ENCODE data around the gene TSPYL2. TPM values are rescaled to one million over a fixed set of nuclear protein-coding genes. Genes with fewer than 3 reads are reported as not detected.

Gene TSPYL2
- total RNA-seq, 1 experiment from 2014 or later = 39.3 TPM

DNA sequence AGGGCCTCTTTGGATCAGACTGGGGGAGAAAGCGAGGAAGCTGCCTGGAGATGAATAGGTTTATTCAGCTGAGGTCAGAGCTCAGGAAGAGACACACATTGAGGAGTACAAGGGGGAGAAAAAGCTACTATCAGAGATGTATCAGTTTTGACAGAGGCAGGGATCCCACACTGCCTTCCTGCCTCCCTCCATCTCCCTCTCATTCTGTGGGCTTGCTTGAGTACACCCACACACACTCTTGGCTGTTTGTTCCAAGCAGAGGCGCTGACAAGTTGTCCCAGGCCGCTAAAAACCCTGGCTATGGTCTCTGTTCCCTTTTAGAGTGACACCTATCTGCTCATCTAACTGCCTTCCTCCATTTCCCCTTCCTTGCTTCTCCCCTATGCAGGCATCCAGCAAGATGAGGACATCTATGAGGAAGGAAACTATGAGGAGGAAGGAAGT, 5.2 kb downstream of the TSPYL2 start:
- POLR2A ChIA-PET = interaction anchor here (5.4 kb wide), 1 partner anchor 15 kb away, joined by 56 read pairs; no protein-coding TSS in a partner anchor
- CTCF ChIA-PET = interaction anchor here (1.5 kb wide), 1 partner anchor 15 kb away, joined by 17 read pairs; no protein-coding TSS in a partner anchor
- Mint-ChIP-seq H3K4me3 (ENCODE audit: unreplicated experiment) (peak overlapping the region; percentile 96), H3K36me3 (ENCODE audit: insufficient read depth, unreplicated experiment) (peaks cover 44% of the 10 kb centered on the region), H3K9me3 (ENCODE audit: unreplicated experiment) (no peaks in the 10 kb centered on the region), H3K27ac (ENCODE audit: low read depth, unreplicated experiment) (peak overlapping the region; percentile 92), H3K27me3 (ENCODE audit: insufficient read depth, unreplicated experiment) (peaks cover 82% of the 10 kb centered on the region), H3K4me1 (ENCODE audit: insufficient read depth, unreplicated experiment) (peaks cover 45% of the 10 kb centered on the region)
- intact Hi-C loops (cut with micrococcal nuclease) = no loop called here
- TF ChIP-seq, protein P1, sequence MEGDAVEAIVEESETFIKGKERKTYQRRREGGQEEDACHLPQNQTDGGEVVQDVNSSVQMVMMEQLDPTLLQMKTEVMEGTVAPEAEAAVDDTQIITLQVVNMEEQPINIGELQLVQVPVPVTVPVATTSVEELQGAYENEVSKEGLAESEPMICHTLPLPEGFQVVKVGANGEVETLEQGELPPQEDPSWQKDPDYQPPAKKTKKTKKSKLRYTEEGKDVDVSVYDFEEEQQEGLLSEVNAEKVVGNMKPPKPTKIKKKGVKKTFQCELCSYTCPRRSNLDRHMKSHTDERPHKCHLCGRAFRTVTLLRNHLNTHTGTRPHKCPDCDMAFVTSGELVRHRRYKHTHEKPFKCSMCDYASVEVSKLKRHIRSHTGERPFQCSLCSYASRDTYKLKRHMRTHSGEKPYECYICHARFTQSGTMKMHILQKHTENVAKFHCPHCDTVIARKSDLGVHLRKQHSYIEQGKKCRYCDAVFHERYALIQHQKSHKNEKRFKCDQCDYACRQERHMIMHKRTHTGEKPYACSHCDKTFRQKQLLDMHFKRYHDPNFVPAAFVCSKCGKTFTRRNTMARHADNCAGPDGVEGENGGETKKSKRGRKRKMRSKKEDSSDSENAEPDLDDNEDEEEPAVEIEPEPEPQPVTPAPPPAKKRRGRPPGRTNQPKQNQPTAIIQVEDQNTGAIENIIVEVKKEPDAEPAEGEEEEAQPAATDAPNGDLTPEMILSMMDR (IDR thresholded peaks at IDR 0.05; ENCODE audit: unreplicated experiment) = no peak
- BruUV-seq (replicated peaks) = no TSS peak
- no peak for DNase-seq (ENCODE audit: unreplicated experiment)

- POLR2A ChIA-PET = interaction anchor here (0.6 to 5.4 kb wide), 6 partner anchors 16 to 178 kb away, joined by 3 to 56 read pairs (median 4); no protein-coding TSS in a partner anchor
- H3K4me3 Mint-ChIP-seq (ENCODE audit: unreplicated experiment) = peak overlapping the region; percentile 96
- TF ChIP-seq, protein P1 (IDR thresholded peaks at IDR 0.05; ENCODE audit: unreplicated experiment) = no peak
- intact Hi-C loops (cut with micrococcal nuclease) = no loop called here
- peaks cover 72% of the 10 kb centered on the region for H3K27me3 Mint-ChIP-seq (ENCODE audit: insufficient read depth, unreplicated experiment)
- peaks cover 36% of the 10 kb centered on the region for H3K36me3 Mint-ChIP-seq (ENCODE audit: insufficient read depth, unreplicated experiment)
- H3K4me1 Mint-ChIP-seq (ENCODE audit: insufficient read depth, unreplicated experiment) = peaks cover 44% of the 10 kb centered on the region
- peak; percentile 91 for DNase-seq (ENCODE audit: unreplicated experiment)
- no TSS peak for BruUV-seq (replicated peaks)
- CTCF ChIA-PET = interaction anchor here (0.6 to 4.1 kb wide), 5 partner anchors 12 to 256 kb away, joined by 3 to 34 read pairs (median 4); no protein-coding TSS in a partner anchor
- H3K9me3 Mint-ChIP-seq (ENCODE audit: unreplicated experiment) = no peaks in the 10 kb centered on the region
- peak overlapping the region; percentile 92 for H3K27ac Mint-ChIP-seq (ENCODE audit: low read depth, unreplicated experiment)
These were observed 6.2 kb downstream of the TSPYL2 start for GRCh38 chrX:53088136-53088974.

DNA sequence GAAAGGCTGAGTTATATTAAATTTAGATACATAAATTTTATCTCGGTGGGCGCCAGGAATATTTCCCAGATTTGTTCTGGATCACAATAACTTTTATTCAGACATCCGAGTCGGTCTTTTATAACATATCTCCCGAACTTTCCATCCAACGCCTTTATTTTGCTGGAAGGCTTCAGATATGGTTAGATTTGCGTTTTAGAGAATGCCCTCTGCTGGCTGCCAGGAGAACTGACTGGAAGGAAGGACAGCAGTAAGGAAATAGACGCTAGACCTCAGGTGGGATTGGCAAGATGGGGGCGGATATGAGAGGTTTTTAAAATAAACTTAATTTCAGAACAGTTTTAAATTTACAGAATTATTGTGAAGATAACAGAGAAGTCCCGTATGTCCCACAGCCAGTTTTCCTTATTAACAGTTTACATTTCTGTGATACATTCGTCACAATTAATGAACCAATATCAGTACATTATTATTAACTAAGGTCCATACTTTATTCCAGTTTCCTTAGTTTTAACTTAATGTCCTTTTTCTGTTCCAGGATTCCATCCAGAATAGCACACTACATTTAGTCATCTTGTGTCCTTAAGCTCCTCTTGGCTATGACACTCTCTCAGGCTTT, 7.2 kb downstream of the TSPYL2 start:
- H3K4me1 Mint-ChIP-seq (ENCODE audit: insufficient read depth, unreplicated experiment) = peaks cover 40% of the 10 kb centered on the region
- ChIA-PET CTCF (interaction anchor here (0.6 to 4.1 kb wide), 8 partner anchors 12 to 675 kb away, joined by 3 to 34 read pairs (median 4); no protein-coding TSS in a partner anchor), POLR2A (interaction anchor here (0.9 to 5.4 kb wide), 5 partner anchors 17 to 177 kb away, joined by 3 to 56 read pairs (median 3); no protein-coding TSS in a partner anchor)
- no TSS peak for BruUV-seq (replicated peaks)
- peak overlapping the region; percentile 92 for H3K27ac Mint-ChIP-seq (ENCODE audit: low read depth, unreplicated experiment)
- intact Hi-C loops (cut with micrococcal nuclease) = loop anchor here (1.0 kb wide), 1 partner anchor 18 kb away; no protein-coding TSS in a partner anchor
- TF ChIP-seq, protein P1 (IDR thresholded peaks at IDR 0.05; ENCODE audit: unreplicated experiment) = peak; percentile 74
- peaks cover 63% of the 10 kb centered on the region for H3K27me3 Mint-ChIP-seq (ENCODE audit: insufficient read depth, unreplicated experiment)
- DNase-seq (ENCODE audit: unreplicated experiment) = peak; percentile 69
- H3K9me3 Mint-ChIP-seq (ENCODE audit: unreplicated experiment) = no peaks in the 10 kb centered on the region
- H3K36me3 Mint-ChIP-seq (ENCODE audit: insufficient read depth, unreplicated experiment) = peaks cover 26% of the 10 kb centered on the region
- H3K4me3 Mint-ChIP-seq (ENCODE audit: unreplicated experiment) = peak overlapping the region; percentile 96
